Activated CD4-positive, CD25-positive, alpha-beta regulatory T cell (primary cell): Measurements from ENCODE around the gene PMFBP1.

Experiments
- DNase-seq, 4 experiments: peaks; one replicate each; lab custom pipeline; 2025; lab: John Stamatoyannopoulos, UW

PMFBP1 gene

DNA sequence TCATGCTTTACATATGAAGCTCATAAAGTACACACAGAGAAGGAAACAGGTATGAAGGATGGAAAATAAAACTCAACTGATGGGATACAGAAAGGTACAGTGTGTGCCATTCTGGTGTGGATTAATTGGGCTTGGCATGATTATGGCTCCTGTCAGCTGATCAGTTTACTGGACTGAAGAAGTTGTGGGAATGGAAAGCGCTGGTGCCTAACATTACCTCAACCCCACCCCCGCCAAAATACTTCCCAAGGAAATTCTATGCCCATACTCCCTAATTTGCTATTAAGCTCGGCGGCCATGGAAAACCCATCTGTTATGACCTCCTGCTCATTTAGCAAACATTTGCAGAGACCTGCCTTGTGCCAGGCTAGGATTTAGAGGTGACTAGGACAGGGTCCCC lies 16.6 kb upstream of the PMFBP1 start:
- no peak for DNase-seq

DNA sequence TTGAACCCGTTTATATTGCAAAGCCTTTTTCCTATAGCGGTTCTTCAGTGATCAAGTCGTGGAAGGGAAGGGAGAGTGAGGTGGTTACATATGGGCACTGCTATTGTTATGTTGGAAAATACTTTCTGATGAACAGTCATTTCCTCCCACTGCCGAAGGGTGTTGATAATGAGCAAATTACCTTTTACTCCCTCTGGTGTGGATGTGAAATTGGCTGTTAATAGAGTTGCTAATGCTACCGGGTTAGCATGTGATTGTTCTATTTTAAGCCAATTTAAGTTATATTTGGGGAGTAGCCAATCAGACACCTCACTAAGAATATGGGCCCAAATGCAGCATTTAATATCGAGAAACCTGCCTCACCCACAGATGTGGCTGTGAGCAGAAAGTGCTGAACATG lies 15.6 kb upstream of the PMFBP1 start:
- no peak for DNase-seq

DNA sequence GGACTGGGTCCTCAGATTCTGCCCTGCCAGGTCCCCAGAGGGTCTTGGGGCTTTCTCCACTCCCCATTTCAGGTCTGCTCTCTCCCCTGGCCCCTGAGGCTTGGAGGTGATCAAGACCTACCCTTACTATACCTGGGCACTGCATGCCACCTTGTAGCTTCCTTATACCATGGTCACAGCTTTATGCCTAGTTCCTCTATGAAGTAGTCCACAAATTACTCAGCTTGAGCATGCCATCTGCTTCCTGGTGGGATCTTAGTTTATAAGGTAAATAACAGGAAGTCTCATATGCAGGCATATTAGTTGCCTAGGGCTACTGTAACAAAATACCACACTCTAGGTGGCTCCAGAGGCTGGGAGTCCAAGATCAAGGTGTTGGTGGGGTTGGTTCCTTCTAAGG lies 11.0 kb upstream of the PMFBP1 start:
- DNase-seq, result no peak

DNA sequence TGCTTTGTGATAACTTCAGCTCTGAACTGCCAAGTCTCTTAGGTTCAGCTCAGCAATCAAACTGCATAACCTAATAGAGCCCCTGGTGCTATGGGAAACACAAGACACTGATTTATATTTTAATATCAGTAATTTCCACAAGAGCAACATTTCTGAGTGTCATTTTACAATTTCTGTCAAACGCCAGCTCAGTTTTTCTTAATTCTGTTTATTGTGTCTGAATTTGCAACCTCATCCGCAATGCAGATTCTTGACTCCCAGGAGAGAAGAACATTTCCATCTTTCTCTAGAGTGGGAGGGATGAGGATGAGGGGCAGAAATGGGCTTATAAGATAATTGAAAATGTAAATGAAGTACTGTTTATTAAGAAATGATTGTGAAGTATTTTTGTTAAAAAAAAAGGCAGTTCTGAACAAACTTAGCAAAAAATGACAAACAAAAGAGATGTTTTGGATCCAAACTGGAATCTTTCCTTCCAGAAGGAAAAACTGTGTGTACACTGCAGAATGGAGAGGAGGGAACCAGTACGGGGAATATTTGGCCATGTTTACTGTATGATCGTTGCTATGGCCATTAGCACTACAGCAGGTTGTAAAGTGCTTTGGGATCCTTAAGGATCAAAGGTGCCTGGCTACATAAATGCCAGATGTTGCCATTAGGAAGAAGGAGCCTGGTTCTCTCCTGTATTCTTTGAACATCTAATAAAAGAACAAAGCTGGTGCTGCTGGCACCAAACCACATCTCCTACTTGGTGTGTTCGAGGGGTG lies 7.4 kb upstream of the PMFBP1 start:
- no peak for DNase-seq

DNA sequence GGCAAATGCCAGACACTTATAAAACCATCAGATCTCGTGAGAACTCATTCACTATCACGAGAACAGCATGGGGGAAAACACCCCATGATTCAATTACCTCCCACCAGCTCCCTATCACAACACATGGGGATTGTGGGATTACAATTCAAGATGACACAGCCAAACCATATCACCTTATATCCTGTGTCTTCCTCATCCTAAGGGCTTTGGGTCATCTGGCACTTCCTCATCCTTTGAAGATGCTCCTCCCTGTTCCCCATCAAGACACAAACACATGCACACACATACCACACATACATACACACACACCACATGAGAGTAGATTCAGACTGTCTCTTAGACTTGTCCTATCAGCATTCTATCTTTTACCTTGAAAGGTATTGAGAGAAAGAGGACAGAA lies 2.8 kb upstream of the PMFBP1 start:
- no peak for DNase-seq

DNA sequence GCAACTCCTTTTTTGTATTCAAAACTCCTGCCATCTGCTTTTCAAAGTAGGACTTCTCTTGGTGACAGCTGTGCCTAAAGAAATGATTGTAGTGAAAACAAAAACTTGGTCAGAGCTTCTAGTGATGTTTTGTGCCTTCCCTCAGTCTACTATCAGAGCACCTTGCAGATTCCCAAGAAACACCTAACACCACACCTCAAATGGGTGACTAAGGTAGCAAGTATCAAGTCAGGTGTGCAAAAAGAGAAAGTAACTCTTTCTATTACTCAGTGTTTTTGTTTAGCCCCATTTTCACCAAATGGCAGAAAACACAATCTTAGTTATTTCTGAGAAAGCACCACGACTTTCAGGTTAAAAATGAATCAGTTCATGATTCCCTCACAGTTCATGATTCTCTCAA lies 2.0 kb upstream of the PMFBP1 start:
- DNase-seq, result no peak

DNA sequence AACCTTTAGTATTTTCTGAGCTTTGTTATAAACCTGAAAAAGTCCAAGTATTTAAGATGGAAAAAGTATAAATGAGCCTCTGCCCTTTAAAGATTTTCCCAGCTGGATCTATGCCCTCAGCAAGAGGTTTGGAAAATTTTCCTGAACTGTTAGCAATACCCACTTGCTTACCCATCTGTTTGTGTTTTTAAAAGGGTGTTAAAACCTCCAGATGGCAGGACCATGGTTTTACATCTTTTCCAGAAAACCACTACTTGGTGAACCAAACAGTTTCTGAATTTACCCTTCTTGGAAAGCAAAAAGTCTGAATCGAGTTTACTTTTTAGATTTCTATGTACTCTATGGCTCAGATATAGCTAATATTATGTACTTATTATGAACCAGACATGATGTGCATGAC lies 719 bp downstream of the PMFBP1 start:
- no peak for DNase-seq

DNA sequence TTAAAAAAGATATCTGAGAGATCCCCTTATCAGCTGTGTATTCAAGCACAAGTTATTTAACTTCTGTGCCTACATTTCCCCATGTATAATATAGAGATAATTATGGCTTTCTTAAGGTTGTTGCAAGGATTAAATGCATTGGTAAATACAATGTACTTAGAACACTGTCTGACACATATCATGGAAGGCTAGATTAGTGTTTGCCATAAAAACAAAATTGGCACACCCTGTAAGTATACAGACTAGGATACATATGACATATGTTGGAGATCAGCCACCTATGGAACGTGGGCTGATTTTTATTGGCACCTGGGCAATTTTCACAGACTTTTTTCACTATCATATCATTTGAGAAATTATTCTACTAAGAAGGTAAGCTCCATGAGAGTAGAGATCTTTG lies 2.2 kb downstream of the PMFBP1 start:
- DNase-seq, result no peak

DNA sequence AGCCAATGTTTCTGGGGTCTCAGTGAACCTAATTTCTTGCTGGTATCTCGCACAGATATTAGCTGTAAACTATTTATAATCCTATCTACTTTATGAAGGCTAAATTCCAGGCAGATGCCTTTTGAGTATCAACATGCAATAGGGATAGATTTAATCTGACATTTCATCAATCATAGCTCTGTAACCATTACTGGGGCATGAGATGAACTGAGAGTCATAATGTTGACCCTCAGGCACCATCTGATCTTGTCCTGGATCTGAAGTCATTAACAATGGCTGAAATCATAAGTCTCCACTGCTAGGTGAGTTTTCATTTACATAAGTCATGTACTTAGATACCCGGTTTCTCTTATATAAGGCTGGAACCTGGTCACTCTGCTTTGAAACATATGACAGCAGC lies 3.6 kb downstream of the PMFBP1 start:
- DNase-seq, result no peak

DNA sequence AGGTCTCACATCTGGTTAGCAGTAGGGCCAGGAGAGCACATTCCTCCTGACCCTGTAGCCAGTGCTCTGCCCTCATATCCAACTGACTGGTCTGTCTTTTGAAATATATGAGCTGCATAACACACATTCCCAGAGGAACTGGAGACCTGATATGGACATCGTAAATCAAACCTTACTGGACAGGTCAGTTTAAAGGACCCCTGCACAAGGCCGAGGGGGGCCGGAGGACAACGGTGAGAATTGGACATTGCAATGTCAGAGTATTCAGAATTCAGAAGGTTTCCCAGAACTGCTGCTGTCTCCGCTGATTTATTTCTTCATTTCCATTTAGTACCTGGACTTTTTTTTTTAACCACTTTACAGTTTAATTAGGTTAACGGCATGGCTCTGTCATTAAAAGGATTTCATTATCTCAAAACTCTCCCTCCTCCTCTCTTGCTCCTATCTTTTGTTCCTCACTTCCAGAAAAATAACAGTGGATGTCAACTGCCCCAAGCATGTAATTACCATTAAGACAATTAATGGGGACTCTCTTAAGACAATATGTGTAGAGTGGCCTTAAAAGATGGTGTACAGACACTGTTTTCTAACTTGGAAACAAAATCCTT lies 4.9 kb downstream of the PMFBP1 start:
- DNase-seq, result no peak

DNA sequence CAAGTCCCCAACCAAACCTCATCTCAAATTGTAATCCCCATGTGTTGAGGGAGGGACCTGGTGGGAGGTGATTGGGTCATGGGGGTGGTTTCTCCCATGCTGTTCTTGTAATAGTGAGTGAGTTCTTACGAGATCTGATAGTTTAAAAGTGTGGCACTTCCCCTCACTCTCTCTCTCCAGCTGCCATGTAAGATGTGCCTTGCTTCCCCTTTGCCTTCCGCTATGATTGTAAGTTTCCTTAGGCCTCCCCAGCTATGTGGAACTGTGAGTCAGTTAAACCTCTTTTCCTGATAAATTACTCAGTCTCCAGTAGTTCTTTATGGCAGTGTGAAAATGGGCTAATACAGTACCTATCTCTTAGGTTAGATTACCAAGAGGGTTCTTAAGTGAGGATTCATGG lies 5.8 kb downstream of the PMFBP1 start:
- no peak for DNase-seq

DNA sequence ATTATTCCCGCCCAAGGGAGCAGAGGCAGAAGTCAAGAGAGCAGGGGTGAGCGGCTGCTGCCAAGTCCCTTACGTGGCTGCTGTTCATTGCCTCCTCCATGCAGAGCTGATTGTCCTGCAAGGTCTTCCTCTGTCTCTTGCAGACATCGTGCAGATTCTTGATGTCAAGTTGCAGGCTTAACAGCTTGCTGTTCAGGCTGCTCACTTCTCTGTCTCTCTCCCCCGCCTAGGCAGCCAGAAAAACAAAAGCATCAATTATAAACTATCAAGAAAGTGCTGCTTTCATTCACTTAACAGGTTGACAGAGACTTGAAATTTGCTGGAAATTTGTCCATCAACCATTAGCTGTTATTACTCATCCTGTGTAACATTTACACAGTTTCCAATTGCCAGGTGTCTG lies 7.3 kb downstream of the PMFBP1 start:
- DNase-seq, result no peak

DNA sequence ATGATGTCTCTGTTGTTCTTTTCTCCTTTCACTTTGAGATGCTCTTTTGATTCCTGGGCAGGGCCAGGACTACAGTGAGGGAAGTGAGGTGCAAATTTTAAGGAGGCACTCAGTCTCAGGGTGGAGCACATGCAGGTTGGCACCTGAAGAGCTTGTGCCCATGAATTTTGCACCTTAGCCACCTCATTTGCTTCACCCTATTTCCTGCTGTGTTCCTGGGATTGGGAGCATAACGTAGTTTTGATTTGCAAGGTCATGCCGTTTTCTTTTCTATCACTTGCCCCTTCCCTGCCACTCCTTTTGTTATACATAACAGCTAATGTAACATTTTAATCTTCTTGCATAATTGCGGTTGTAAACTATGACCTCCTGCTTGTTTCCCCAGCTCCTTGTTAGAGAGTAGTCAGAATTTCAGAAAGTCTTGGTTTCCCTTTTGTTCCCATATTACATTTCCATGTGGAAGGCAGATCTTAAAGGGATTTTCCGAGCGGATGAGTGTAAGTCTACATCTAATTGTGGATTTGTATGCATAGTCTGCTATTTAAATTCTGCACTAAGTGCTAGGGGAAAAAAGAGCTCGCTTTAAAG lies 9.8 kb downstream of the PMFBP1 start:
- no peak for DNase-seq

DNA sequence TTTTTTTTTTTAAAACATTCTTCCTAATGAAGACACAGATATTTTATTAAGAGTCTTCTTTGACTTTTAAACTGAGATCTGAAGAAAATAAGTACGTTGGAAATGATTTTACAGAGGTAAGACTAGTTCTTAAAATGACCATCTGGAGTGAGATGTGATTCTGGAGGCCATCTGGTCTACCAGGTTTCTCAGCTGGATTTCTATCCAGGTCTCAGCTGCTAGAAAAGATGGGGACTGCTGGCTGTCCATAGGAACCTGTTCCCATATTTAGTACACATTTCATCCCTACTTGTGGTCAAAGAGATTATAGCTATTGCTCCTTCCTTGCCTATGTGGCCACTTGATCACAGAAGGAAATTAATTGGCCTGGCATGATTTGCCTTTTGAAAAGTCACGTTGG lies 12.2 kb downstream of the PMFBP1 start:
- no peak for DNase-seq

DNA sequence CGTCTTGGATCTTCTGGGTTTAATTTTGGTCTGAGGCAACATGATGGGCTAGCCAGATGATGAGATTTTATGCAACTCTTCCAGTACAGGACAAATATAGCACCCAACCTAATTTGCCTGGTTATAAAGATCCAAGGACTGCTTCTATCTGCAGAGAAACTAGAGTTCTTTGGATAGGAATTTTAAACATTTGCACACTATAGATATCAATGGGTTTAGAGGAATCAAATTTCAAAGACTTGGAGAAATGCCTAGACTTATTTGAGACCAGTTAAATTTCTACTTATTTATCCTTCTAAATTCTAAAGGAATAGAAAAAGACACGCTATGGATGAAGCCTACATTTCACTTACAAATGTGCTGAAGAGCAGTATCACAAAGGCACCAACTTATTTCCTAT lies 12.6 kb downstream of the PMFBP1 start:
- DNase-seq, result no peak

DNA sequence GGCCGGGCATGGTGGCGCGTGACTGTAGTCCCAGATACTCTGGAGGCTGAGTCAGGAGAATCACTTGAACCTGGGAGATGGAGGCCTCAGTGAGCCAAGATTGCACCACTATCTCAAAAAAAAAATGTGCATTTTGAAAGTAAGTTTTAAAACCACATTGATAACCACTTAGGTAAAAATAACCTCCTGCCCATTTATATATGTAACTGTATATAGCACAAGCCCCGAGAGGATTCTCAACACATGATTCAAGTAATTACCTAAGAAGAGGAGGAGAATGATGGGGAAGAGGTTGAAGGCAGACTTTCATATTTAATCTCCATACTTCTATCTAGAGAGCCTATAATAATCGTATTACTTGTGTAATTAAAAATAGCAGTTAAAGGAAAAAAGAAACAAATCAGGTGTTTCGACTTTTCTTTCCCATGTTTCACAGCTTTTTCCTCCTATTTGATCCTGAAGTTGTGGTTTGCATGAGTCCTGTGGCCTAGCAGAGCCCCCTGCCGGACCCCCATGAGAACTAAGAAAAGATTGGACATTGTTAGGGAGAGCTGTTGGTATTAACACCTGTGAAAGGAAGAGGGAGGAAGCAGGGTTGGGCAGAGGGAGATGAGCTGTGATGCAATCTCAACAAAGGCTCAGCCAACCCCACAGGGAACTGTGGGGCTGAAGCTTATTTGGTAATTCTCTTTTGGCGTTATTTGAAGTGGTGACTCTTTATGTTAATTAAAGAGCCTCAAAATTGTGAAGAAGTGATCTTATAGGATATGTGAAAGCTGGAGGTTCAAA lies 22.1 kb downstream of the PMFBP1 start:
- no peak for DNase-seq

DNA sequence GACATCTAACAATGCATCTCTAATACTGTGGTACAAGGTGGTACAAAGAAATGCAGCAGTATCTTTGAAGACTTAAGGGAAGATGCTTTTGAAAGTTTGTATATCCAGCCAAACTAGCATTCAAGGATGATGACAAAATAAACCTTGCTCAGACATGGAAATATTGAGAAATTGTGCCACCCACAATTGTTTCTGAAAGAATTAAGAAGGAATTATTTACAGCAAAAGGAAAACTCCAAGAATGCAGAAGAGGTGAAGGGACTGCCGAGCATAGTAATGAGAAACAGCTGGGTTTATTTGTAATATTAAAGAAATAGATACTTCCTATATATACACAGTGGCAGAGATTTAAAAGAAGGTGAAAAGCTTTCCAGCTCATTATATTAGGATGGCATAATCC lies 29.5 kb downstream of the PMFBP1 start:
- no peak for DNase-seq

DNA sequence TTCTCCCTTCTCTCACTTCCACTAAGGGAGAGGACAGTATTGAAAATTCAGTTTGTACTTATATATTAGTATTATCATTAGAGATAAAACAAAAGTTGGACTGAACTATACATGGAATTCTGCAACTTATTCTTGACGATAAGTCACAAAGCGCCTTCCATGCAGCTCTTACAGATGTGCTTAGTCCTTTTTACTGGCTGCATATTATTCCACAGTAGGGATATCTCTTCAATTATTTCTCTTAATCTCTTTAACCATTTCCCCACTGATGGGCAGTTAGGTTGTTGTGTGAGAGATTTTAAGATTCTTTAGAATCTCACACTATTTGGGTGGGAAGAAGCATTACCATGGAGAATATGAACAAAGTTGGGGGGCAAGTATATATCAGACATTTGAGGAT lies 32.0 kb downstream of the PMFBP1 start:
- DNase-seq, result no peak

DNA sequence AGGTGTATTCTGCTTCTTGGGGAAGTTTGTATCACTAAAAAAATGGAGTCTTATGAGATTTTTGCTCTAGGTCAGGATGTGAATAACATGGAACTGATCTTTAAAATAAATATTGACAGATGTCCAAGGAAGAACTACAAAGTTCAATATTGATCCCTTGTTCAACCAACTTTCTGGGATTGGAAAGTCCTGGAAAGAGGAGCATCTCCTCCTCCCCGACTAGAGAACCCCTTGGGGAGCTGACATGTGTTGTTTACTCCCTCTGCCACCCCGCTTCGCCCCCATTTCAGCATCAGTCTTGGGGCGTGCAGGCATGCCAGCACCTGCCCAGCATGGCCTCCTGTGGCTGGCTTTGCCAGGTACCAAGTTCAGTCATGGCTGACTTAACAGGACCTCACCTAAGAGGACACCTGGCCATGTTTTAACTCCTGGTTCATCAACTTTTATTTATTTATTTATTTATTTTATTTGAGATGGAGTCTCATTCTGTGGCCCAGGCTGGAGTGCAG lies 33.8 kb downstream of the PMFBP1 start:
- no peak for DNase-seq

DNA sequence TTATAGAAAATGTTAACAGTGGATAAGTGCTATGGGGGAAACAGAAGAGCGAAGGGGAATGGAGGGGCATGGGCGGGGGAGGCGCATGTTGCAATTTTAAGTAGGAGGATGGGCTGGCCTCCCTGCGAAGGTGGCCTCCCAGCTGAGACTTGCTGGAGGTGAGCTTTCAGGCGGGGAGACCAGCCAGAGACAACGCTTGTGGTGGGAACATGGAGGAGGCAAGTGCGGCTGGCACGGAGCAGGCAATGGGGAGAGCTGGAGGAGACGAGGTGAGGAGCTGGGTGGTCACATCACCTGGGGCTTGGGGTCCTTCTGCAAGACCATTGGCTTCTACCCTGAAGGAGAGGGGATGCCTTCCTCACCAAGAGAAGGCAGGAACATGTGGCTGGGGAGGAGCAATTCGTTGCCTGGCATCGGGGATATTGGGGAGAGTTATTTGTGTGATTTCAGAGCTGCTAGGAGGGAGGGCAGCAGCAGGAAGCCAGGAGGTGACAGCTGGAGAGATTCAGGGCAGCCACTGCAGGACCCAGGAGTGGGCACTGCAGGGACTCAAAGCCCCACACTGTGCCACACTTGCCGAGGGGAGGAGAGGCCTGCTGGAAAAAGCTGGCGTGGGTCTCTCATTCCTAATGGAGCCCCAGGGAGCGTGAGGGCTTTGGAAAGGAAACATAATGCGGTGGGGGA lies 34.4 kb downstream of the PMFBP1 start:
- DNase-seq, result no peak

DNA sequence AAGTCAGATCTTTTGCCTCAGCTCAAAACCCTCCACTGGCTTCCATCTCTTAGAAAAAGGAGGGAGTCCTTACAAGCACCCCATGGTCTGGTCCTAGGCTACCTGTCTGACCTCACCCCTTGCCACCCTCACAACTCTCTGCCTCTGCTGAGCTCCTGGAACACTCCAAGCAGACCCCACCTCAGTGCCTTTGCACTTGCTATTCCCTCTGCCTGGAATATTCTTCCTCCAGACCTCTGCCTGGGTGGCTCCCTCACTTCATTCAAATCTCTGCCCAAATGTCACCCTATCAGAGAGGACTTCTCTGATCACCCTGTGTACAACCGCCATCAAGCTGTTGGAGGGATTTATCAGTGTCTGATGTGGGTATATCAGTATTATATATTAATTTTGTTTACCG lies 37.4 kb downstream of the PMFBP1 start:
- DNase-seq, result no peak

DNA sequence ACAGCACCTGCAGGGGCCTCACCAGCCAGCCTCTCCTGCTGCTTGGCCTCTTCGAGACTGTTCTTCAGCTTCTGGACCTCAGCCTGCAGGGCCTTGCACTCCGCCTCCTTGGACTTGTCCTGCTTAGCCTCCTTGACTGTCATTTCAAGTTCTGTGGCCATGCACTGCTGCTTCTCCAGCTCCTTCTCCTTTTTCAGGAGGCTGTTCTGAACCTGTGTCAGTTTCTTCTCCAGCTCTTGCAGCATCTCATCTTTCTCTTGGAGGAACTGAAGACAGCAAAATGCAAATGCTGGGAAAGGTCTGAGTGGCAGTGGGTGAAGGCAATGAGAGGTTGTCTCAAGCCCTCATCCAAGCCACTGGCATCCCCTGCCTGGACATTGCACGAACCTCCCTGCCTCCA lies 39.2 kb downstream of the PMFBP1 start:
- DNase-seq, result no peak
